Measurements from ENCODE around the gene CHID1.

The CHID1 gene

GRCh38 chr11:937841-938261 is 27.2 kb upstream of the CHID1 start:
- Mint-ChIP-seq H3K4me3 (no peak overlapping the region), H3K27ac (peak overlapping the region; percentile 60), H3K27me3 (ENCODE audit: low read depth, poor library complexity) (peaks cover 7% of the 10 kb centered on the region), H3K9me3 (no peaks in the 10 kb centered on the region), H3K36me3 (ENCODE audit: low read depth) (peaks cover 31% of the 10 kb centered on the region), H3K4me1 (peaks cover 40% of the 10 kb centered on the region)
- DNase-seq, result no peak
- no peak for TF ChIP-seq CTCF (IDR thresholded peaks at IDR 0.05)

- DNase-seq, result no peak
- Mint-ChIP-seq H3K27me3 (ENCODE audit: low read depth, poor library complexity) (peaks cover 7% of the 10 kb centered on the region), H3K4me3 (no peak overlapping the region), H3K4me1 (peaks cover 39% of the 10 kb centered on the region), H3K36me3 (ENCODE audit: low read depth) (peaks cover 31% of the 10 kb centered on the region), H3K9me3 (no peaks in the 10 kb centered on the region), H3K27ac (no peak overlapping the region)
- TF ChIP-seq CTCF (IDR thresholded peaks at IDR 0.05), result no peak
These were observed 25.6 kb upstream of the CHID1 start for GRCh38 chr11:936199-936598.

- Mint-ChIP-seq H3K4me1 (peaks cover 31% of the 10 kb centered on the region), H3K9me3 (no peaks in the 10 kb centered on the region), H3K4me3 (no peak overlapping the region), H3K36me3 (ENCODE audit: low read depth) (peaks cover 24% of the 10 kb centered on the region), H3K27ac (peak overlapping the region; percentile 19), H3K27me3 (ENCODE audit: low read depth, poor library complexity) (peaks cover 7% of the 10 kb centered on the region)
- no peak for DNase-seq
- TF ChIP-seq CTCF (IDR thresholded peaks at IDR 0.05), result no peak
These were observed 23.9 kb upstream of the CHID1 start for GRCh38 chr11:934527-934926.

- peaks cover 7% of the 10 kb centered on the region for H3K27me3 Mint-ChIP-seq (ENCODE audit: low read depth, poor library complexity)
- no peak overlapping the region for H3K27ac Mint-ChIP-seq
- H3K36me3 Mint-ChIP-seq (ENCODE audit: low read depth), result peaks cover 24% of the 10 kb centered on the region
- DNase-seq, result no peak
- peaks cover 32% of the 10 kb centered on the region for H3K4me1 Mint-ChIP-seq
- H3K9me3 Mint-ChIP-seq, result no peaks in the 10 kb centered on the region
- no peak for TF ChIP-seq CTCF (IDR thresholded peaks at IDR 0.05)
- no peak overlapping the region for H3K4me3 Mint-ChIP-seq
These were observed 23.3 kb upstream of the CHID1 start for GRCh38 chr11:933936-934335.

GRCh38 chr11:933142-933851 is 22.7 kb upstream of the CHID1 start:
- DNase-seq, result no peak
- Mint-ChIP-seq H3K4me1 (peaks cover 37% of the 10 kb centered on the region), H3K36me3 (ENCODE audit: low read depth) (peaks cover 19% of the 10 kb centered on the region), H3K27ac (no peak overlapping the region), H3K27me3 (ENCODE audit: low read depth, poor library complexity) (peaks cover 7% of the 10 kb centered on the region), H3K9me3 (no peaks in the 10 kb centered on the region), H3K4me3 (no peak overlapping the region)
- no peak for TF ChIP-seq CTCF (IDR thresholded peaks at IDR 0.05)

- TF ChIP-seq CTCF (IDR thresholded peaks at IDR 0.05), result no peak
- Mint-ChIP-seq H3K27ac (peak overlapping the region; percentile 77), H3K4me3 (no peak overlapping the region)
These were observed 21.8 kb upstream of the CHID1 start for GRCh38 chr11:932435-932834.

More at GRCh38 chr11:932435-932834, 21.8 kb upstream of the CHID1 start:
- peaks cover 36% of the 10 kb centered on the region for H3K4me1 Mint-ChIP-seq
- peaks cover 10% of the 10 kb centered on the region for H3K36me3 Mint-ChIP-seq (ENCODE audit: low read depth)
- DNase-seq, result no peak
- peaks cover 7% of the 10 kb centered on the region for H3K27me3 Mint-ChIP-seq (ENCODE audit: low read depth, poor library complexity)
- H3K9me3 Mint-ChIP-seq, result no peaks in the 10 kb centered on the region
